Lower lobe of right lung (tissue), 2 donors: Measurements from ENCODE around the gene MEI1. TPM values are rescaled to one million over a fixed set of nuclear protein-coding genes. Genes with fewer than 3 reads are reported as not detected.

ENCODE experiments used
- ATAC-seq, 2 donors: fragments of 200-7000 bp; cut with Tn5 transposase; one replicate each; pipeline ENCODE4 v1.9.1; 2020 to 2022; ENCODE audit warnings: mild to moderate bottlenecking in 2 of 2, moderate library complexity in 2 of 2
- DNase-seq: peaks from one replicate; pipeline ENCODE4 v3.0.0-alpha.2; 2020
- H3K27ac ChIP-seq: fragments of 200-600 bp; one replicate; pipeline ENCODE4 v1.8.0; 2022
- H3K27me3 ChIP-seq: fragments of 200-600 bp; one replicate; pipeline ENCODE4 v1.8.0; 2022; ENCODE audit warnings: low read depth
- H3K36me3 ChIP-seq: fragments of 200-600 bp; one replicate; pipeline ENCODE4 v1.8.0; 2022; ENCODE audit warnings: mild to moderate bottlenecking
- H3K4me1 ChIP-seq: fragments of 200-600 bp; one replicate; pipeline ENCODE4 v1.8.0; 2022
- H3K4me3 ChIP-seq: fragments of 200-600 bp; one replicate; pipeline ENCODE4 v1.8.0; 2022; ENCODE audit warnings: mild to moderate bottlenecking
- H3K9me3 ChIP-seq: fragments of 200-600 bp; one replicate; pipeline ENCODE4 v1.8.0; 2022
- CTCF ChIP-seq: fragments of 200-600 bp; IDR thresholded peaks from one replicate; pipeline ENCODE4 v1.8.0; 2022; ENCODE audit warnings: antibody characterized with exemption, mild to moderate bottlenecking
- intact Hi-C: fragments of 100-400 bp; cut with DNase I; formaldehyde crosslinking; loops from one replicate; pipeline ENCODE4 v1.11.0; 2022
- total RNA-seq: library from RNA; stranded (reverse); fragmentation: NEBNext Ultra II Directional; extraction: Animal tissue kit (Norgen Biotek cat#: 25700); gene quantifications from one replicate; pipeline ENCODE4 v1.2.1, GENCODE V29; 2021
- donor health status: DM: no; HTN: yes; CAD: no; lungs with severe emphysema.

Gene MEI1
- total RNA-seq, 1 donor from 2014 or later = 4.3 TPM

GRCh38 chr22:41768430-41768829 lies 69.1 kb downstream of the MEI1 start:
- DNase-seq (no peak), ATAC-seq (peak; percentile 39 to 49)
- no peaks in the 10 kb centered on the region for H3K36me3 ChIP-seq
- H3K9me3 ChIP-seq = no peaks in the 10 kb centered on the region
- no peak for TF ChIP-seq CTCF
- H3K27me3 ChIP-seq = no peaks in the 10 kb centered on the region
- no peaks in the 10 kb centered on the region for H3K4me1 ChIP-seq
- H3K27ac ChIP-seq = no peak overlapping the region
- no peak overlapping the region for H3K4me3 ChIP-seq
- intact Hi-C loops = no loop called here

GRCh38 chr22:41770715-41771468 lies 71.6 kb downstream of the MEI1 start:
- intact Hi-C loops = no loop called here
- Histone ChIP-seq H3K9me3 (no peaks in the 10 kb centered on the region), H3K4me1 (no peaks in the 10 kb centered on the region), H3K27ac (no peak overlapping the region), H3K4me3 (no peak overlapping the region), H3K36me3 (no peaks in the 10 kb centered on the region), H3K27me3 (no peaks in the 10 kb centered on the region)
- no peak for TF ChIP-seq CTCF
- DNase-seq (no peak), ATAC-seq (no peak)

GRCh38 chr22:41772198-41772597 lies 72.9 kb downstream of the MEI1 start:
- Histone ChIP-seq H3K27me3 (no peaks in the 10 kb centered on the region), H3K27ac (no peak overlapping the region), H3K4me1 (no peaks in the 10 kb centered on the region), H3K36me3 (no peaks in the 10 kb centered on the region), H3K9me3 (no peaks in the 10 kb centered on the region), H3K4me3 (no peak overlapping the region)
- TF ChIP-seq CTCF = no peak
- intact Hi-C loops = no loop called here
- DNase-seq (no peak), ATAC-seq (no peak)

DNA sequence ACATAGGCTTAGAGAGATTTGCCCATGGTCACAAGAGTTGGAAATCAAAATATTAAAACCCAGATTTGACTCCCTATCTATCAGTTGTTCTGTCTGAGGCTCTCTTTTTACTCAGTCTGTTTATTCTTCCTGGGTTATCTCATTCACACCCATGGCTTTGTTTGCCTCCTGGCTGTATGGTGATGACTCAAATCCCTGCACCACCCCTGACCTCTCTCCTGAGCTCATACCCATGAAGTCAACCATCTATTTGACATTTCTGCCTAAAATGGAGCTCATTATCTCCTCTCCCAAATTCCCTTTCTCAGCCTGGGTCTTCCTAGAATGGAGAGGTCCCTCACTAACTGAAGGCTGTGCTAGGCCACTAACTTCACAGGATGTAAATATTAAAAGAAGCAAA lies 73.3 kb downstream of the MEI1 start:
- intact Hi-C loops = no loop called here
- TF ChIP-seq CTCF = no peak
- Histone ChIP-seq H3K27me3 (no peaks in the 10 kb centered on the region), H3K4me3 (no peak overlapping the region), H3K36me3 (no peaks in the 10 kb centered on the region), H3K9me3 (no peaks in the 10 kb centered on the region), H3K4me1 (no peaks in the 10 kb centered on the region), H3K27ac (no peak overlapping the region)
- ATAC-seq = no peak
- no peak for DNase-seq

DNA sequence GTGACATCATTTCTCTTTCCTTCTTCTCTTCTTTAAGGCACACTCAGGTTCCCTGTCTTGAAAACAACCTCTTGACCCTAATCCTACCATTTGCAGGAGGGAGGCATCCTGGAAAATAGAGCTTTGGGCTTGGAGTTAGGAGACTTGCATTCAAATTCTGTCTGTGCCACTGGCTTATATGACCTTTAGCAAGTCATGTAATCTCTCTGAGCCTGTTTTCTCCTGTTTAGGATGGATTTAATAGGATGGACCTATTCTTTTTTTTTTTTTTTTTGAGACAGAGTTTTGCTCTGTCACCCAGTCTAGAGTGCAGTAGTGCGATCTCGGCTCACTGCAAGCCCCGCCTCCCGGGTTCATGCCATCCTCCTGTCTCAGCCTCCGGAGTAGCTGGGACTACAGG lies 76.0 kb downstream of the MEI1 start:
- no peak for ATAC-seq
- intact Hi-C loops = no loop called here
- no peak overlapping the region for H3K27ac ChIP-seq
- no peaks in the 10 kb centered on the region for H3K4me1 ChIP-seq
- no peak for DNase-seq
- no peaks in the 10 kb centered on the region for H3K36me3 ChIP-seq
- H3K27me3 ChIP-seq = no peaks in the 10 kb centered on the region
- TF ChIP-seq CTCF = no peak
- H3K9me3 ChIP-seq = no peaks in the 10 kb centered on the region
- H3K4me3 ChIP-seq = no peak overlapping the region
